B cell (primary cell): ENCODE results near the gene SLC35E2B. TPM values are rescaled to one million over a fixed set of nuclear protein-coding genes. Genes with fewer than 3 reads are reported as not detected.
"Not testable (repeated sequence)": the region's sequence is repeated elsewhere in the genome, so short reads cannot be mapped to it uniquely, and the experiment has no call there.

Experiments
- ATAC-seq: fragments of 200-7000 bp; cut with Tn5 transposase; one replicate; pipeline ENCODE4 v1.10.0; 2021; ENCODE audit warnings: low read depth, mild to moderate bottlenecking, moderate number of reproducible peaks, moderate library complexity
- CTCF ChIA-PET: fragments of 350-600 bp; sonication (Branson Sonifier 250); formaldehyde crosslinking; loops from one replicate; lab custom pipeline; 2021; ENCODE audit warnings: antibody characterized with exemption, inconsistent platforms; lab: Charles Lee
- POLR2A ChIA-PET: fragments of 350-600 bp; sonication (Branson Sonifier 250); formaldehyde crosslinking; loops from one replicate; lab custom pipeline; 2021; ENCODE audit warnings: antibody characterized with exemption; lab: Charles Lee
- DNase-seq: peaks from one replicate; pipeline ENCODE4 v3.0.0; 2013
- H2AFZ ChIP-seq: 2 replicates; pipeline ENCODE4 v1.6.1; 2012; ENCODE audit warnings: mild to moderate bottlenecking, low read depth, low read length; ENCODE audit not compliant: insufficient read depth, poor library complexity, severe bottlenecking
- H3K27ac ChIP-seq, 2 donors: 1 replicate in 1 of 2; 2 replicates in 1 of 2; pipeline ENCODE4 v1.5.1; 2012 to 2013; ENCODE audit warnings: low read length in 2 of 2, mild to moderate bottlenecking in 2 of 2, moderate library complexity in 1 of 2
- H3K27me3 ChIP-seq, 4 experiments: fragments of 200-600 bp in 1 of 4; sonication (generic) in 1 of 4; replicated peaks in 1 of 4; 1 replicate in 2 of 4; 2 replicates in 2 of 4; pipeline versions ENCODE4 v1.6.1 to v1.7.0; 2013 to 2016; ENCODE audit warnings: low read length in 3 of 4, mild to moderate bottlenecking in 2 of 4, mixed read lengths in 1 of 4, moderate library complexity in 1 of 4; ENCODE audit not compliant: insufficient read depth in 4 of 4, control insufficient read depth in 3 of 4; ENCODE audit errors: control extremely low read depth in 1 of 4
- H3K36me3 ChIP-seq, 2 experiments: replicated peaks in 1 of 2; 1 replicate in 1 of 2; 2 replicates in 1 of 2; pipeline versions ENCODE4 v1.6.1 to v1.7.1; 2013; ENCODE audit warnings: low read length in 1 of 2; ENCODE audit not compliant: insufficient read depth in 2 of 2, control insufficient read depth in 1 of 2; ENCODE audit errors: control extremely low read depth in 1 of 2, extremely low read depth in 1 of 2
- H3K4me1 ChIP-seq, 2 donors: fragments of 200-600 bp in 1 of 2; sonication (generic) in 1 of 2; 1 replicate in 1 of 2; 2 replicates in 1 of 2; pipeline versions ENCODE4 v1.5.1 to v1.6.1; 2013 to 2017; ENCODE audit warnings: low read length in 2 of 2; ENCODE audit not compliant: control insufficient read depth in 2 of 2, insufficient read depth in 2 of 2
- H3K4me2 ChIP-seq: replicated peaks from 2 replicates; pipeline ENCODE3; 2012; ENCODE audit warnings: mild to moderate bottlenecking, low read depth, low read length; ENCODE audit not compliant: poor library complexity, severe bottlenecking
- H3K4me3 ChIP-seq, 5 experiments: fragments of 200-600 bp in 1 of 5; sonication (generic) in 1 of 5; 1 replicate in 3 of 5; 2 replicates in 2 of 5; pipeline versions ENCODE4 v1.5.1 to v1.7.0; 2011 to 2016; ENCODE audit warnings: low read length in 4 of 5, mild to moderate bottlenecking in 4 of 5, low read depth in 2 of 5, control low read depth in 1 of 5, moderate library complexity in 1 of 5; ENCODE audit not compliant: insufficient read depth in 1 of 5; ENCODE audit errors: control extremely low read depth in 1 of 5, extremely low read depth in 1 of 5
- H3K79me2 ChIP-seq: fragments of 200-600 bp; sonication (generic); one replicate; pipeline ENCODE4 v1.6.0; 2016; ENCODE audit warnings: low read length; ENCODE audit not compliant: control insufficient read depth, insufficient read depth
- H3K9ac ChIP-seq: fragments of 200-600 bp; sonication (generic); 2 replicates; pipeline ENCODE4 v1.6.1; 2017; ENCODE audit warnings: mild to moderate bottlenecking, low read length, moderate library complexity
- H3K9me3 ChIP-seq, 3 donors: one replicate each; pipeline versions ENCODE4 v1.6.1 to v1.7.1; 2013; ENCODE audit warnings: low read length in 2 of 3; ENCODE audit not compliant: control insufficient read depth in 2 of 3, insufficient read depth in 1 of 3; ENCODE audit errors: control extremely low read depth in 1 of 3
- H4K20me1 ChIP-seq: 2 replicates; pipeline ENCODE4 v1.6.0; 2012; ENCODE audit warnings: mild to moderate bottlenecking, low read length; ENCODE audit not compliant: insufficient read depth, control insufficient read depth, poor library complexity, severe bottlenecking
- H3K27ac Mint-ChIP-seq: one replicate; pipeline ENCODE4 v1.8.0; 2021; ENCODE audit warnings: mixed read lengths
- H3K27me3 Mint-ChIP-seq: one replicate; pipeline ENCODE4 v1.8.0; 2021; ENCODE audit warnings: mixed read lengths
- H3K4me1 Mint-ChIP-seq: one replicate; pipeline ENCODE4 v1.8.0; 2021; ENCODE audit warnings: mixed read lengths
- H3K4me3 Mint-ChIP-seq: one replicate; pipeline ENCODE4 v1.8.0; 2021; ENCODE audit warnings: mixed read lengths
- H3K9me3 Mint-ChIP-seq: one replicate; pipeline ENCODE4 v1.8.0; 2022; ENCODE audit warnings: mixed read lengths; ENCODE audit not compliant: insufficient read depth
- CTCF ChIP-seq: fragments of 200-600 bp; IDR thresholded peaks from one replicate; pipeline ENCODE4 v1.8.0; 2022; ENCODE audit warnings: antibody characterized with exemption, mild to moderate bottlenecking
- WGBS: methylation state at CpG from one replicate; pipeline ENCODE4 v1.1.5; 2013; ENCODE audit warnings: missing lambda C conversion rate; ENCODE audit not compliant: insufficient coverage; 5-methylcytosine and 5-hydroxymethylcytosine counted together
- intact Hi-C: fragments of 100-400 bp; cut with micrococcal nuclease; formaldehyde crosslinking; loops from one replicate; pipeline ENCODE4 v1.10.0; 2022
- polyA plus RNA-seq: library from polyadenylated mRNA; depleted of rRNA; stranded (reverse); fragments of >200 nt; gene quantifications from 2 replicates; pipeline ENCODE4 v1.2.3, GENCODE V29; 2012
- total RNA-seq, 2 donors: library from RNA; stranded (reverse); fragments of 120-200 nt in 1 of 2; gene quantifications; 1 replicate in 1 of 2; 2 replicates in 1 of 2; pipeline versions ENCODE4 v1.2.3 to v1.2.4, GENCODE V29; 2013 to 2022

SLC35E2B gene
- total and polyA plus RNA-seq, 2 donors (not counting 1 experiment from before 2014, with no cell fraction given): 64.4 to 107 TPM

- H3K4me3 Mint-ChIP-seq: peak within 1 kb of the TSS; percentile 96
- H3K4me1 Mint-ChIP-seq: not testable (repeated sequence)
- CTCF ChIA-PET: interaction anchor here (0.6 kb wide), 1 partner anchor 20 kb away, joined by 3 read pairs; no protein-coding TSS in a partner anchor
Measured at GRCh38 chr1:1658583-1659549, 33.7 kb downstream of the SLC35E2B start, which contains the start of gene CDK11B. TSS of gene CDK11B (minus strand) at chr1:1659004. CDS start at chr1:1657485, 1,519 bp downstream.

GRCh38 chr1:1648265-1648664 lies 44.3 kb downstream of the SLC35E2B start:
- H3K4me3 ChIP-seq, H3K79me2 ChIP-seq, POLR2A ChIA-PET, H3K27ac ChIP-seq, H2AFZ ChIP-seq, H3K9me3 Mint-ChIP-seq, intact Hi-C loops, H4K20me1 ChIP-seq, H3K4me3 Mint-ChIP-seq, ATAC-seq, H3K4me1 Mint-ChIP-seq, H3K9ac ChIP-seq, H3K9me3 ChIP-seq, H3K4me2 ChIP-seq, DNase-seq, H3K27me3 Mint-ChIP-seq, H3K27me3 ChIP-seq, H3K27ac Mint-ChIP-seq, H3K4me1 ChIP-seq, CTCF ChIA-PET: not testable (repeated sequence)
- WGBS: 97% methylated on average over 10 of the region's 11 CpGs
- H3K36me3 ChIP-seq: peaks cover 4 to 38% of the 10 kb centered on the region in 2 experiments

More at GRCh38 chr1:1658583-1659549, 33.7 kb downstream of the SLC35E2B start, which contains the start of gene CDK11B:
- H4K20me1 ChIP-seq: peaks cover 16% of the 10 kb centered on the region
- peaks cover 0 to 21% of the 10 kb centered on the region in 2 experiments for H3K36me3 ChIP-seq
- intact Hi-C loops: loop anchor here (10.0 kb wide), 1 partner anchor 84 kb away; the partner anchor contains the start of gene SSU72
- H3K27ac Mint-ChIP-seq: peak within 1 kb of the TSS; percentile 100
- H3K4me1 ChIP-seq, H3K27me3 ChIP-seq, POLR2A ChIA-PET, H3K27me3 Mint-ChIP-seq, H3K9me3 ChIP-seq, H3K9me3 Mint-ChIP-seq: not testable (repeated sequence)
- TF ChIP-seq CTCF: peak; percentile 45
- DNase-seq (peak; percentile 99), ATAC-seq (peak; percentile 86)
- H3K27ac ChIP-seq: peak within 1 kb of the TSS; percentile 98 to 99
- peak within 1 kb of the TSS; percentile 54 for H3K4me2 ChIP-seq
- peak within 1 kb of the TSS; percentile 94 for H3K9ac ChIP-seq
- peak within 1 kb of the TSS; percentile 84 for H2AFZ ChIP-seq
- peak within 1 kb of the TSS; percentile 47 to 82 (median 78) for H3K4me3 ChIP-seq
- peaks cover 23% of the 10 kb centered on the region for H3K79me2 ChIP-seq
- WGBS: under 1% methylated on average over 54 of the region's 96 CpGs

GRCh38 chr1:1647567-1648241 lies 44.9 kb downstream of the SLC35E2B start:
- DNase-seq, H3K27ac Mint-ChIP-seq, H4K20me1 ChIP-seq, H3K4me1 ChIP-seq, H3K9me3 Mint-ChIP-seq, H3K4me2 ChIP-seq, H3K27me3 Mint-ChIP-seq, H3K9me3 ChIP-seq, CTCF ChIA-PET, H3K27ac ChIP-seq, H3K4me3 Mint-ChIP-seq, H2AFZ ChIP-seq, H3K9ac ChIP-seq, POLR2A ChIA-PET, intact Hi-C loops, H3K4me3 ChIP-seq, H3K27me3 ChIP-seq, H3K4me1 Mint-ChIP-seq, H3K79me2 ChIP-seq, ATAC-seq: not testable (repeated sequence)
- WGBS: 97% methylated on average over 6 of the region's 17 CpGs
- peaks cover 4 to 38% of the 10 kb centered on the region in 2 experiments for H3K36me3 ChIP-seq
